NCI-H128 (cell line): ENCODE results near the gene SPRED2.
A peak's percentile ranks its signal among the peaks of the same experiment; 100 is the strongest.

Source experiments
- DNase-seq: peaks from one replicate; lab custom pipeline; 2025; ENCODE audit not compliant: unreplicated experiment; lab: John Stamatoyannopoulos, UW

Gene SPRED2

DNA sequence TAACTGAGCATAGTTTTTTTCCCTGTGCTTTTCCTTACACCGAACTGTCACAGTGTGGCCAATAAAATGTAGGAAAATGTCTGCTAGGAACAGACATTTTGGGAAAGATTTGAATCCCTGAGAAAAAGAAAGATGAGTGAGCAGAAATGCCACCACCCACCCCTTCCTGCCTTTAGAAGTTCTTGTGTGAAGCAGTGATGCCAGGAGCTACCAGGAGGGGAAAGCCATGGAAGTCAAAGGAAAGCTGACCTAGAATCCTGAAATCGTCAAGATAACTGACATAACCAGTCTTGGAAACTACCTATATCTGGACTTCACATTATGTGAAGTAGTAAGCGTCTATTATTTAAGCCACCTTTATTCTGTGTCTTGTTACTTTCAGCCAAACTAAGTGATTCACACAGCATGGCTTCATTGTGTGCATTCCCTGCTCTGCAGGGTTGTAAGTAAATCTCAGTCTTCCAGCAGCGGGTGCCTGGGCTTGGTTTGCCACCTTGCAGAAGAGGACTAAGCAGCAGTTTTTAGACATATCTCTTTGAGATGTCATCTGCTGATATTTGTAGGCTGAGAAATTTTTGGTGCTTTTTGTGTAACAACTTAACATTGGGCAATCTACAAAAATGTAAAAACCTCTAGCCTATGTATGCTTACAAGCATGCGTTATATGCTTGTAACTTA, 11.2 kb upstream of the SPRED2 start:
- DNase-seq, result no peak

DNA sequence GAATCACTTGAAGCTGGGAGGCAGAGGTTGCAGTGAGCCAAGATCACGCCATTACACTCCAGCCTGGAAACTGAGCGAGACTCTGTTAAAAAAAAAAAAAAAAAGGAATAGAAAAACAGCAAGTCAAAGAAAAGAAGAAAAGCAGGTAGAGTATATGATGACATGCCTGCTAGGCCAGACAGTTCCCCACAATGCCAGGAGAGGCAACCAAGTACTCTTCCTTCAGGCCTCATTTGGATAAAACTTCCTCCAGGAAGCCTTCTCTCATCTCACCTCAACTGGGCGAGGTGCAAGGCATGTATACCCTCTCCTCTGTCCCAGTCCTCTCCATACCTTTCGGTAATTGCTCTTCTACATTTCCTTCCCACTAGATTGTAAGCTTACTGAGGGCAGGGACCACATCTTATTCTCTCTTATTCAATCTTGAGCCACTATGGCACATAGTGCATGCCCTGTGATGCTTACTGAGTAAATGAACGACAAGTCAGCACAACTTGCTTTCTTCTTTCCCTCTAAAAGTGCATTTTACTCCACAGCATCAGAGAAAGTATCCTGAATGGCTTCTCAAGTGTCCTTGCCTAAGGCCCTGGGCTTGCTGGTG, 10.1 kb upstream of the SPRED2 start:
- DNase-seq, result no peak

DNA sequence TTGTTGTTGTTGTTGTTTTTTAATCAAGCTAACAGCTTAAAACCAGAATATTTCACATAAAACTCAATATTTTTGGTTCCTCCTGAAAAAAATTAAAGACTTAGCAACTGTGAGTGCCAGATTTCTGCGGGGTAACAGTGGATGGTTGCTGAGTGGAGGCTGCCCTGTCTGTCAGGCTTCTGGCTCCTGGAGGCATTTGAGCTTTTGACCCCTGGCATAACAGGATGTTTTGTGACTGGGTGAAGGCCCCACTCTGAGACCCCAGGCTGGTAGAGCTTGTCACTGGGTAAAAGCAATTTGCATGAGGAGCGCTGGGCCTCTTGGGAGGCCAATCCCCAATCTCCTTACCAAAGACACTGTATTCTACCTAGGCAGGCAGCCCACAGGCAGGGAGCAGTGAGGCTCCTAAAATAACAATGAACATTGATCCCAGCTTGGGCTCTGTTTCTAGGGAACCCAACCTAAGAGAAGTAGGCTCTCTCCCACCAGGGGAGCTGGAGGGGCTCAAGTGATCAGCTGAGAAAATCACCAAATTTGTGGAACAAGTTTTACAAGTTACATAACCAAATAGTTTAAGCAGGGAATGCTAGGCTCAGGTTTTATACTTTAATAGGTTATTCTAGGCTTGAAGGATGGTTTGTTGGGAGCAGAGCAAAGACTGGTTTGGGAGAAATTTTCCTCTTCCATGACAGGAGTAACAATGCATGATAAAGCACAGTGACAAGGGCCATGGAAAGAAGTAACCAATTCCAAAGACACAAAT, 5.9 kb upstream of the SPRED2 start:
- no peak for DNase-seq

DNA sequence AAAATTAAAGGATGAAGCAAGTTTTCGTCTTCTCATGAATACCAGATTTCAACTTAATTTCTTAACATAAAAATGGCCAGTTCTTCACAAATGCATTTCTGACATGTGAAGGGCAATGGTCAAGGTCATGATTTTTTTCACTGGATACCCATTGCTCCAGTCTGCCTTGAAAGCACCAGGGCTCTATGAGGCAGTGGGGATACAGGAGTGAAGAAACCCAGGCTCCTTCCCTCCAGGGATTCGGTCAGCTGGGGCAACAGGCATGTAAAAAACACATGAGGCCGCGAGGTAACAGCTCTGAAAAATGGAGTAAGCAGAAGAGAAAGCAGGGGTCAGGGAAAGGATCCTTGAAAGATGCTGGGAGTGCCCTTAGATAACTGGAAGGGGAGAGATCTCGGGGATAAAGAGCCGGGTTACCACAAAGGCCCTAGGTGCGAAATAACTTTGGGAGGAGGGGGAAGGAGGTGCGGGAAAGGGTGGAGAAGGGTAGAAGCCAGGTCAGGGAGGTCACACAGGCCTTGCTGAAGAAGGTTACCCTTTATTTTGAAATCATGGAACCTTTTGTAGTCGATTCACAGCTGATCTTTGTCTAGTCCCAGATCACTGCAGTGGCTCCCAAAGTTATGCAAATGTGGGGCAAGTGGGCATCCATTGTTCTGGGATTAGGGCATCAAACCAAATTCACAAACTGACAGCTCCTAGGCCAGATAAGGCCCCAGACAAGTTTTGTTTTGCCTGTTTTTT, 5.2 kb upstream of the SPRED2 start:
- no peak for DNase-seq

DNA sequence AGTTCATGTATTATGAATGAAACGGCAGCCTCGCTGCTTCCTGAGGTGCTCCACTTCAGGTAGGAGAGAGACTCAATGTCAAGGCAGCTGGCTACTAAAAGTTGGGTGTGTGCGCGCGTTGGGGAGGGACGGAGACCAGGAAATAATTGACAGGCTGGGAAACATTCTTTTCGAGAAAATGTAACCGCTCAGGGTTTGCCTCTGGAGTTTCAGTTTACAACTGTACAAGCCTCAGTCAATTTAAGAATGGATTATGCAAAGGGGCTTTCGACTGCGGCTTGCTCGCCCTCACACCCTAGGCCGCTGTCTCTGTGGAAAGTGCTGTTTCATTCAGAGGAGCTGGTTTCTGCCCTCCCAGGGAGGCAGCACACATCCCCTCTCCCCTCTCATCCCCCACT, 4.4 kb upstream of the SPRED2 start:
- no peak for DNase-seq

DNA sequence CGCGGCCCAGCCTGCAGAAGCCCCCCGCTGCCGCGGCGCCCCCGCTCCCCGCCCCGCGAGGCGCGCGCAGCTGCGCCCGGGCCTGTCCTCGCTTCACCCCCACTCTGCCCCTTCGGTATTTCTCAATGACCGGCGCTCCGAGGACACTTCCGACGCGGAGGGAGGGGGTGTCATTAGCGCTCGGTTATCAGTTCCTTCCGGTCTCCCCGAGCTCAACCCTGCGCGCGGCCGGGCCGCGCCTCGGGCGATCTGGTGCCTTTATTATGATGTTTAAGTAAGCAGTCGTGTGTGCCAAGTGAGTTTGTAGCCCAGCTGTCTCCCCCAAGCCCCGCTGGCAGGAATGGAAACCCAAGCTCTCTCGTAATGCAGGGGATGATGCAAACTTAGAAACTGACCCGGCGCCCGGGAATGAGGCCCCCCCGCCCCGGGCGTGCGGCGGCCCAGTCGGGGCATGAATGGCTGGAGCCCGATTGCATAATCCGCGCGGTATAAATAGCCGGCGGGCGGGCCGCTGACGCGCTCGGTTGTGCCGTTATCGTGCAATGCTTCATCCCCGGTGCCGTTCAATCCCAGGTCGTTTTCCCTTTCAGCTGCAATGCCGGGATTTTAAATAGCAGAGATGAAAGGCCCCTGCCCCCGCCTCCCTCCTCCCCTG, 3.9 kb upstream of the SPRED2 start:
- DNase-seq, result no peak

DNA sequence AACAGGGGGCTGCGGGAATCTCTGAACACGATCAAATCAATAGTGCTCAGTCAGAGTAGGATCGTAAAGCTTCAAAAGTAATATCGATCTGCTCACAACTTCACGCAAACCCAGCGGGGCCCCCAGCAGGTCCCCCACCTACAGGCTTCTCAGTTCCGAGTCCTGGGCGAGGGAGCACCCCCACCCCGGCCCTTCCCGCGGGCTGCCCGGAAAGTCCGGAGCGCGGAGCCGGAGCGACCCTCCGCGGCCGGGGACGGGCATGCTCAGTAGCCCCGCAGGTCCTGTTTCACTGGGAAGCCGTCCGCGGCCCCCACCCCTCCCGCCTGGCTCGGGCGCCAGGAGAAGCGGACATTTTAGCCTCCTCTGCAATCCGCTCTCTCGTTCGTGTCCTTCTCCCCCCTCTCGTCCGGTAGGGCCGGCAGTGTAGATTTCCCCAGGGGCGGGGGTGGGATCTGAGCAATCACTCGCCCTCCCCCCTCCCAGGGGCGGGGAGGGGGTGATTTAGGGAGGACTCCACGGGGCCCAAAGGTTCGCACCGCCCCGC, 3.3 kb upstream of the SPRED2 start:
- peak; percentile 14 for DNase-seq

DNA sequence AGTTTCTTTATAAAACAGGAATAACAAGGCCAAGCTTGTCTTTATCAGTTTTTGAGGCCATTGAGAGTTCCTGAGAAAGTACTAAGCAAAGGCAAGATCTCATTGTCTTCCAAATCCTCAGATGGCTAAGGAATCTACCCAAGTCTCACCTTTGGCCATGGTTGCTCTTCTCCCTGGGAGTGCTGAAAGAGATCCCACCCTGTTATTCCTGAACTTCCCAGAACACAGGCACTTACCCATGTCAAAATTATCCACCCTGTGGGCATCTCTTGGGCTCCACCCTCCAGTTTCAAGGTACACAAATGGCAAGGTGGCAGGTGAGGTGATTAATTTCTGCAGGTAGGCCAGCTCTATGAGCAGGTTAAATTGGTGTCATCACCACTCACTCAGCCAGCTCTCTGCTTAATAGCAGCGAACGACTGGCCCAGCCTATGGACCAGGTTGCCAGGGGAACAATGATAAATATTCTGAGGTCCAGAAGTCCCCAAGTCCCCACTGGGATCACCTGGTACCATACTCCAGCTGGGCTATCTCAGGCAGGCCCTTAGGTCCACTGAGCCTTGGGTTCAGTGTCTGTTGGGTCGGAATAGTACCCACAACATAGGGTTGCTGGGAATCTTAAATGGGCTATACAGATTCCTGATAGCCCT, 2.3 kb upstream of the SPRED2 start:
- DNase-seq, result no peak

DNA sequence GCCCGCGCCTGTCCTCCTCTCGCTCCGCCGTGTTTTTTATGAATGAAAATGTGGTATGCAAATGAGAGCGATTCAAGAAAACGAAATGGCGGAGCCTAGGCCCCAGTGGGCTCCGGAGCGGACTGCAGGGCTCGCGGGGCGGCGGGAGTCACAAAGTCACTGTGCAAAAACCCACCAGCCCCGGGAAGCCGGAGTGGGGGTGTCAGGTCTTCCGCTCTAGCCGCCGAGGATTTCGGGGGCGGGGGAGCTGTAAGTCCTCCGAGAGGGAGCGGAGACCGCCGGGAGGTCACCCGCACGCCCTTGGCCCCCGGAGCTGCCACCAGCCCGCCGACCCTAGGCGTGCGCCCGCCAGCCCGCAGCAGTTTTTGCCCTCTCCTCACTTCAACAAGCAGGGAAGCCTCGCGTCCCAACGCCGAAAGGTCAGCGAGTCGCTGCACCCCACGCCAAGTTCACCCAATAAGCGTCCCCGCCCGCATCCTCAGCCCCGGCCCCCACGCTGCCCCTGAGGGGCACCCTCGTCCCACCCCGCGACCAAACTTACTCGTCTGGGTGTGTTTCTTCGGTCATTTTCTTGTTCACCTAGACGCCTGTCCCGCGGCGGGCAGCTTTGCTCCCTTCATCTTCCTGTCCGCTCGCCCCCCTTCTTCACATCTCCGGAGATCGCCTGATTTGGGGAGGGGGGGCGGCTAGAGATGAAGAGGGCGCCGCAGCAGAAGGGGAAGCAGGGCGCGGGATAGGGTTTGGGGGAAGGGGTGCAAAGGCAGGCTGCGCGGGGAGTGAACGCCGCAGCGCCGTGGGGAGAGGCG, 775 bp downstream of the SPRED2 start:
- DNase-seq, result peak; percentile 40

DNA sequence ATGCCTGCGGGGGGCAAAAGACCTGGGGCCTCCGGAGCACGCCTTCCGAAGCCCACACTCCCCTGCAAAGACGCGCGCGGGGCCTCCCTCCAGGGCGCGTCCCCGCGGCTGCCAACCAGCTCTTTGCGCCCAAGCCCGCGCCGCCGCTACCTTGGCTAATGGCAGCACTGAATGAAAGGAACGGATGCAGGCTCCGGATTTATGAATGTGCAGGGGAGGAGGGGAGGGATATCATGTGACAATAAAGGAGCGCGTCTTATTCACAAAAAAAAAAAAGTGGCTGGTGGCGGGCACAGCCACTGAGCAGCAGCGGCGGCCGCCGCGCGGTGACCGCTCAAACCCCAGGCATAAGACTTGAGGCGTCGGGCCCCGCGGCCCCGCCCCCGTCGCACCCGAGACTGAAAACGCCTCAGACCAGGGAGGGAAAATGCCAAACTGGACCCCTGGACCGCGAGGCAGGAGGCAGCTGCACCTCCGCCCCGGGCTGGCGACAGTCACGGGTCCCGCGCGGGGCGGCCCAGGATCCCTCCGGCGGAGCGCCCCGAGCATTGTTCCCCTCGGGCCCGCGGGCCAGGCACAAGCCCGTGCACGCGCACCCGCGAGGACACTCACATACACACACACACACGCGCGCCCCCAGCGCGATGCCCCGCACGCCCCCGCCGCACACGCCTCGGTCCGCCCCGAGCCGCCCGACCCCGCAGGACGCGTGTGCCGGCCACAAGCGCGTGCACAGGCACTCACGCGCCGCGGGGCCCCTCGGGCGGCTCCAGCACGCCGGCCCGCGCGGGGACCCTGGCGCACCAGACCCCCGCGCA, 1.6 kb downstream of the SPRED2 start:
- DNase-seq, result peak; percentile 42

DNA sequence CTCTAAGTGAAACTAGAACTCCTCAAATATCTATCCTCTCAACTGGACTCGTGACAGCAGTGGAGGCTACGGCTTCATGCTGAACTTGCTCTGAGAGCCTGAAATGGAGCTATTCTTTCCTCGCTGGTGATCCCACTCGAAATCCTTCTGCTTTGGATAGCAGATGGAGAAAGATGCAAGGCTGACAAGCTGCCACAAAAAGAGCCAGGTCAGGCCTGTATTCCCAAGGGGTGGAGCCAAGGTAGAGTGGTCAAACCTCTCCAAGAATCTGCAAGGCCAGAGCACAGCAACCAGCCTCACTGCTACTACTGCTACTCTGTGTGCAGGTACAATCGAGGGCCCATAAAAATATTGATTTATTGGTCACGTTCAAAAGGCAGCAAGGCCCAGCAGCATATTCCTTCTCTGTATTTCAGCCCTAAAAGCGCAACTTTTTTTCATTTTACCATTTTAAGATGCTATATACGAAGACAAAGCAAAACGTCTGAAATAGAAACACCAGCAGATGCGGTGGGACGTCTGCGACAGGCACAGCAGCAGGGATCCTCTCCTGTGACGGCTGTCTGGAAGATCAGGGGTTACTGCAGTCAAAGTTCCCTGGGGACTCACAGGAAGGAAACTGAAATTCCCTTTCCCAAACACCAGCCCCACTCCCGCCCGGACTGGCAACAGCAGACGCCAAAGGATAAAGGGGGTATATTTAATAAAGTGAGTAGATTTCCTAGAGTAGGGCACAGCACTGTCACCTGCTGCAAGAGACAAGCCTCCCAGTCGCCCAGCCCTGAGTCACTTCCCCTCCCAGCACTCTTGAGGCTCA, 2.4 kb downstream of the SPRED2 start:
- DNase-seq, result no peak

DNA sequence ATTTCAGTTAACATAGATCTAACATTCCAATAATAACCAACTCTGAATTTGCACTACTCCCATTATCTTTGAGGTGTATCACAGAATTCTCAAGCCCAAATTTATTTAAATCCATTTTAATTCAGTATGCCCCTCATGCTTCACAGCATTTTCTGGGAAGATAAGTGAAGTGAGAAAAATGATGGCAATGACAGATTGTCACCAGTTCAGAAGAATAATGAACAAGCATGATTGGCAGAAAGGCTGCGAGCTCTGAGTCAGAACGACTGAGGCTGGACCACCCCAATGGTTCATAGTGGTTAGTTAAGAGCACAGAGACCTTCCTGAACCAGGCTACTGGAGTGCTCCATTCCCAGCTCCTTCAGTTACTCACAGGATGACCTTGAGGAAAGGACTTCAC, 4.9 kb downstream of the SPRED2 start:
- no peak for DNase-seq

DNA sequence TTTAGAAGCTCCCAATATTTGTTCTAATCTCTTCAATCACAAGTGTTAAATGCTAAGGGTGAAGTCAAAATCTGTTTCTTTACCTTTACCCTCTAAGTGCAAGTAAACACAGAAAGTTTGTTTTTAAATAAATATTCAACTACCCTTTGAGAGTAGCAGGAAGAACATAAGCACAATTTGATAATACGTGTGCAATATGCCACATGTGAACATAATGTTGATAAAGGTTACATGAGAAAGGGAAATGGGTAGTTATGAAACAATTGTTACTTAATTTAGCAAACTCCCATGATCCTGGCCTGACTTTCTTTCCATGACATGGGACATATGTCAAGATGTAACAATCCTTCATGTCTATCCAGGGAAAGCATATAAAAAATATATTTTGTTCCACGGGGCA, 7.1 kb downstream of the SPRED2 start:
- DNase-seq, result no peak

DNA sequence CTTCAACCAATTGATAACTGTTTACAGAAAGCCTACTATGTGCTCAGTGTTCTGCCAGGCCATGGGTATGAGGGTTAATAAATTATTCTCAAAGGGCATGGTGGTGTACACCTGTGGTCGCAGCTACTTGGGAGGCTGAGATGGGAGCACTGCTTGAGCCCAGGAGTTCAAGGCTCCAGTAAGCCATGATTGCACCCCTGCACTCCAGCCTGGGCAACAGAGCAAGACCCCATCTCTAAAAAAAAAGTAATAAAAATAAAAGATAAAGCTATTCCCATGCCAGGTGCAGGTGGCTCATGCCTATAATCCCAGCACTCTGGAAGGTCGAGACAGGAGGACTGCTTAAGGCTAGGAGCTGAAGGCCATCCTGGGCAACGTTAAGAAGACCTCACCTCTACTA, 8.0 kb downstream of the SPRED2 start:
- no peak for DNase-seq

DNA sequence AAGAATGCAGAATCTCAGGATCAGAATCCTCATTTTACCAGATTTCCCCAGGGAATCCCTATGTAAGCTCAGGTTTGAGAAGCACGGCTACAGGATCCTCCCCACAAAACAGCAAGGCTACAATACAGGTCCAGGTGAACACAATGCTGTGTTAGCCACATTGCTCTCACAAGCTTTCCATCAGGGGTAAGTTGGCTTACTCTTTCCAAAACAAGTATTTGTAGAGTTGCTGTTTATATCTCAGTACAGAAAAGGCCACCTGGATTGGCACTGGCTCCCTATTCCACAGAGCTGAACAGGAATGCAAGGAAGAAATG, 11.0 kb downstream of the SPRED2 start:
- DNase-seq, result no peak

DNA sequence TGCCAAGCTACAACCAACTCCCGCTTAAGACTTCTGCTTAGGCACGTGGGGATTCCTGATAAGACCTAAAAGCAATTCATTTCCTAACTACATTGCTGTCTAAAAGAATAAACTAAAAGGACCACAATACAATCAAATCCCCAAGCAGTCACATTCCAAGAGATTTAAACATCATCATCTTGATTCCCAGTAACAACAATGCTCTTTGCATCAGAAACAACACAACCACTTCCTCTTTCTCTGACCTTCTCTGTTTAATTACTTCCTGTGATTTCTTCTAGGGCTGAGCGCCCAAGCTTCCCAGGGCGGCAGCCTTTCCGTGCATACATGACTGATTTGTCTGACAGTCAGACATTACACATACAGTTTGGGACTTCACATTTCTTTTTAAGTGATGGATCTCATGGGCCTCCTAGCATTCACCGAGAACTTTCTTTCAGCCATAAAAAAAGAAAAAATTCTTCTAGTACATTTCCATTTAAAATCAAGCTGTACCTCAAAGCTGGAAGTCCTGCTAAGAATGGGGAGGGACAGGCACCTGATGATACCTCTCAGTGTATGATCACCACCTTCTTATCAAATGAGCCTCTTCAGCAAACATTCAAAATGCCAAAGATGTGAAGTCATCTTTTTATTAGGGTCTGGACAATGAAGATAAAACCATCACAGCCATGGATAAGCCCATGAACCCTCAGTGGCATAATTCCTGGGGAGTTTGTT, 11.5 kb downstream of the SPRED2 start:
- no peak for DNase-seq

DNA sequence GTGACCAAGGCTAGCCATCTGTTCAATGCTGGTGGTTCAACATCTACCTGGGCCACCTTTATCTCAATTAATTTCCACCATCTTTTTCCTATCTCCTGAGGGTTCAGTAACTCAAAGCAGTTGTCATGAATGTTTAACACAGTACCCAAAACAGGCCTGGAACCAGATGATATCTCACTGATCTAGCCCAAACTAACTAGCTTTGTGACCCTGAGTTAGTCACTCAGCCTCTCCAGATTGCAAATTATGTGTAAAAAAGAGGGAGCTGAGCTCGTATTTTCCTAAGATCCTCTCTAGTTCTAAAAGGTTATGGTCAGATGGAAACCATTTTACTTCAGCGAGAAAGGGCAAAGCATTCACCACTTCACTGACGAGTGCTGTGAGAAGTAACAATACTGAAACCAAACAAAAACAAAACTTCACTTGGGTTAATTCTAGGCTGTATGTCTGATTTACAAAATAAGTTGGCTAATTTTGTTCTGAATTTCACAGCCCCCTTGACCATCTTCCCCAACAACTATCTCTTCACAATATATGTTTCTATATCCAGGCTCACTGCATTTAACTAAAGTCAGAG, 14.8 kb downstream of the SPRED2 start:
- no peak for DNase-seq
